HepG2 (cell line): ENCODE measurements around the gene SRSF7. TPM values are rescaled to one million over a fixed set of nuclear protein-coding genes. Genes with fewer than 3 reads are reported as not detected.

Experiments used
- BRCA1 ChIP-seq: sonication (generic); formaldehyde crosslinking; IDR thresholded peaks from 2 replicates; pipeline ENCODE4 v1.4.0; 2020; ENCODE audit warnings: missing genetic modification reagents
- GRHL1 ChIP-seq: sonication (generic); formaldehyde crosslinking; conservative IDR thresholded peaks from 2 replicates; pipeline ENCODE4 v1.8.0; 2022; ENCODE audit warnings: missing genetic modification reagents
- MAX ChIP-seq: IDR thresholded peaks from 2 replicates; pipeline ENCODE4 v1.6.1; 2012; ENCODE audit warnings: inconsistent platforms
- MAZ ChIP-seq, 2 experiments: sonication (generic) in 1 of 2; formaldehyde crosslinking in 1 of 2; IDR thresholded peaks; 2 replicates each; pipeline versions ENCODE4 v1.5.0 to v1.6.1; 2012 to 2020; ENCODE audit warnings: low read depth in 2 of 2, mild to moderate bottlenecking in 2 of 2, borderline replicate concordance in 1 of 2, improper control_type of control experiment in 1 of 2, low read length in 1 of 2, missing genetic modification reagents in 1 of 2, moderate library complexity in 1 of 2
- MTA1 ChIP-seq: sonication (generic); formaldehyde crosslinking; IDR thresholded peaks from 2 replicates; pipeline ENCODE4 v1.4.0; 2020; ENCODE audit warnings: missing genetic modification reagents, mild to moderate bottlenecking, borderline replicate concordance
- NPAS2 ChIP-seq: sonication (generic); formaldehyde crosslinking; IDR thresholded peaks from 2 replicates; pipeline ENCODE4 v1.8.0; 2022; ENCODE audit warnings: mild to moderate bottlenecking, missing genetic modification reagents, borderline replicate concordance
- NRL ChIP-seq: sonication (generic); formaldehyde crosslinking; IDR thresholded peaks from 2 replicates; pipeline ENCODE4 v1.5.0; 2020; ENCODE audit warnings: missing genetic modification reagents, mild to moderate bottlenecking, moderate library complexity, borderline replicate concordance
- SRY ChIP-seq: sonication (generic); formaldehyde crosslinking; IDR thresholded peaks from 2 replicates; pipeline ENCODE4 v1.8.0; 2022; ENCODE audit warnings: mild to moderate bottlenecking, missing genetic modification reagents
- TCF12 ChIP-seq, 2 experiments: fragments of 450-650 bp in 1 of 2; sonication (generic) in 1 of 2; formaldehyde crosslinking in 1 of 2; IDR thresholded peaks; 2 replicates each; pipeline versions ENCODE4 v1.6.1 to v1.8.0; 2017 to 2022; ENCODE audit warnings: antibody characterized with exemption in 1 of 2, mild to moderate bottlenecking in 1 of 2, missing genetic modification reagents in 1 of 2, moderate library complexity in 1 of 2
- TMF1 ChIP-seq: sonication (generic); formaldehyde crosslinking; IDR thresholded peaks from 2 replicates; pipeline ENCODE4 v1.8.1; 2022; ENCODE audit warnings: low read depth, missing genetic modification reagents
- ZFP82 ChIP-seq: sonication (generic); formaldehyde crosslinking; IDR thresholded peaks from 2 replicates; pipeline ENCODE4 v1.5.1; 2020; ENCODE audit warnings: mild to moderate bottlenecking, missing genetic modification reagents, borderline replicate concordance
- ZNF24 ChIP-seq: fragments of 450-650 bp; IDR thresholded peaks from 2 replicates; pipeline ENCODE4 v1.6.1; 2017; ENCODE audit warnings: antibody characterized with exemption, mild to moderate bottlenecking
- ZNF318 ChIP-seq: sonication (generic); formaldehyde crosslinking; IDR thresholded peaks from 2 replicates; pipeline ENCODE4 v1.4.0; 2020; ENCODE audit warnings: mild to moderate bottlenecking, missing genetic modification reagents
- ZNF567 ChIP-seq: sonication (generic); formaldehyde crosslinking; IDR thresholded peaks from 2 replicates; pipeline ENCODE4 v1.8.1; 2023; ENCODE audit warnings: mild to moderate bottlenecking, missing genetic modification reagents, borderline replicate concordance
- ZNF572 ChIP-seq: sonication (generic); formaldehyde crosslinking; IDR thresholded peaks from 2 replicates; pipeline ENCODE4 v1.5.1; 2020; ENCODE audit warnings: mild to moderate bottlenecking, missing genetic modification reagents
- ZNF839 ChIP-seq: sonication (generic); formaldehyde crosslinking; IDR thresholded peaks from 2 replicates; pipeline ENCODE4 v1.4.0; 2020; ENCODE audit warnings: missing genetic modification reagents, mild to moderate bottlenecking, borderline replicate concordance
- ZNF841 ChIP-seq: sonication (generic); formaldehyde crosslinking; IDR thresholded peaks from 2 replicates; pipeline ENCODE4 v1.8.1; 2023; ENCODE audit warnings: missing genetic modification reagents, borderline replicate concordance
- ZSCAN30 ChIP-seq: sonication (generic); formaldehyde crosslinking; IDR thresholded peaks from 2 replicates; pipeline ENCODE4 v1.5.0; 2020; ENCODE audit warnings: mild to moderate bottlenecking, missing genetic modification reagents
- polyA plus RNA-seq, 8 experiments: library from polyadenylated mRNA; depleted of rRNA in 3 of 8; stranded (reverse) in 7 of 8; unstranded in 1 of 8; fragments of >200 nt; fragmentation: Illumina TruSeq in 4 of 8; extraction: Trizol in 4 of 8; gene quantifications; 2 replicates each; pipeline versions ENCODE4 v1.2.1 to v1.2.3, GENCODE V29; 2011 to 2016; ENCODE audit warnings: low read depth in 4 of 8, missing spikeins in 1 of 8, mixed read lengths in 1 of 8; ENCODE audit not compliant: insufficient read depth in 1 of 8
- total RNA-seq, 5 experiments: library from RNA; depleted of rRNA; stranded (reverse); fragments of >200 nt; fragmentation: Illumina TruSeq; extraction: Trizol; gene quantifications; 2 replicates each; pipeline ENCODE4 v1.2.3, GENCODE V29; 2016; ENCODE audit warnings: low read depth in 1 of 5

The SRSF7 gene
- total and polyA plus RNA-seq, 2 of the 13 experiments (the other 11 are each of a cell fraction or from before 2014, with no cell fraction given), result 172 to 275 TPM

GRCh38 chr2:38751596-38752410, 642 bp upstream of the SRSF7 start (continued):
- TF ChIP-seq ZNF318 (no peak), MAX (peak; percentile 47; the same call in 1 of the 2 replicates), TCF12 (IDR thresholded peaks at IDR 0.05) (no peak), TCF12 (CRISPR knock-in tag; IDR thresholded peaks at IDR 0.05) (peak; percentile 60; the same call in 1 of the 2 replicates), ZNF572 (CRISPR knock-in tag) (no peak), TMF1 (CRISPR knock-in tag) (no peak), GRHL1 (CRISPR knock-in tag) (no peak), BRCA1 (CRISPR knock-in tag) (no peak), SRY (CRISPR knock-in tag) (no peak; the same call in 1 of the 2 replicates), ZNF567 (no peak), MAZ (IDR thresholded peaks at IDR 0.05; ENCODE audit: borderline replicate concordance, low read depth, low read length) (no peak), MAZ (CRISPR knock-in tag; IDR thresholded peaks at IDR 0.05; ENCODE audit: low read depth) (no peak), MTA1 (CRISPR knock-in tag) (no peak), ZNF839 (no peak), ZNF841 (CRISPR knock-in tag) (no peak), ZSCAN30 (CRISPR knock-in tag) (0 out of 2 replicates have a peak, but pooled peaks have one; percentile 3), NRL (CRISPR knock-in tag) (no peak), ZFP82 (CRISPR knock-in tag) (peak; percentile 89; the same call in 1 of the 2 replicates), ZNF24 (no peak), NPAS2 (CRISPR knock-in tag) (no peak)
